Inflammatory macrophage treated with lipopolysaccharide for 4 hours (primary cell): ENCODE data around the gene PARD3B.
A peak's percentile ranks its signal among the peaks of the same experiment; 100 is the strongest.

ENCODE experiments used
- DNase-seq: peaks from one replicate; pipeline ENCODE4 v3.0.0-alpha.2; 2020

The PARD3B gene

GRCh38 chr2:204860274-204860673, 315.0 kb downstream of the PARD3B start:
- no peak for DNase-seq

GRCh38 chr2:204862809-204863208, 317.5 kb downstream of the PARD3B start:
- no peak for DNase-seq

- DNase-seq: no peak
These were observed 318.1 kb downstream of the PARD3B start for GRCh38 chr2:204863336-204863735.

GRCh38 chr2:204869132-204869823, 324.0 kb downstream of the PARD3B start:
- no peak for DNase-seq

- no peak for DNase-seq
These were observed 324.8 kb downstream of the PARD3B start for GRCh38 chr2:204870053-204870452.

- DNase-seq: peak; percentile 75
These were observed 326.1 kb downstream of the PARD3B start for GRCh38 chr2:204871231-204871953.

- DNase-seq: no peak
These were observed 331.0 kb downstream of the PARD3B start for GRCh38 chr2:204876311-204876710.

GRCh38 chr2:204877691-204878090, 332.4 kb downstream of the PARD3B start:
- no peak for DNase-seq

GRCh38 chr2:204880928-204881327, 335.7 kb downstream of the PARD3B start:
- DNase-seq: no peak

GRCh38 chr2:204881655-204882054, 336.4 kb downstream of the PARD3B start:
- DNase-seq: no peak

- no peak for DNase-seq
These were observed 340.5 kb downstream of the PARD3B start for GRCh38 chr2:204885747-204886146.

GRCh38 chr2:204886713-204887112, 341.4 kb downstream of the PARD3B start:
- DNase-seq: no peak

GRCh38 chr2:204888222-204888621, 342.9 kb downstream of the PARD3B start:
- DNase-seq: no peak

GRCh38 chr2:204890680-204891079, 345.4 kb downstream of the PARD3B start:
- DNase-seq: no peak

GRCh38 chr2:204891739-204892138, 346.5 kb downstream of the PARD3B start:
- DNase-seq: no peak

GRCh38 chr2:204892506-204893255, 347.4 kb downstream of the PARD3B start:
- no peak for DNase-seq

- DNase-seq: no peak
These were observed 350.9 kb downstream of the PARD3B start for GRCh38 chr2:204896146-204896545.

GRCh38 chr2:204897561-204897960, 352.3 kb downstream of the PARD3B start:
- DNase-seq: no peak

GRCh38 chr2:204898928-204899640, 353.8 kb downstream of the PARD3B start:
- no peak for DNase-seq

- DNase-seq: no peak
These were observed 354.7 kb downstream of the PARD3B start for GRCh38 chr2:204899983-204900382.

GRCh38 chr2:204900487-204900886, 355.2 kb downstream of the PARD3B start:
- no peak for DNase-seq

GRCh38 chr2:204900910-204901309, 355.6 kb downstream of the PARD3B start:
- DNase-seq: no peak

GRCh38 chr2:204901591-204901990, 356.3 kb downstream of the PARD3B start:
- DNase-seq: no peak
